ENCODE results near the gene SLC7A6OS.

DNA sequence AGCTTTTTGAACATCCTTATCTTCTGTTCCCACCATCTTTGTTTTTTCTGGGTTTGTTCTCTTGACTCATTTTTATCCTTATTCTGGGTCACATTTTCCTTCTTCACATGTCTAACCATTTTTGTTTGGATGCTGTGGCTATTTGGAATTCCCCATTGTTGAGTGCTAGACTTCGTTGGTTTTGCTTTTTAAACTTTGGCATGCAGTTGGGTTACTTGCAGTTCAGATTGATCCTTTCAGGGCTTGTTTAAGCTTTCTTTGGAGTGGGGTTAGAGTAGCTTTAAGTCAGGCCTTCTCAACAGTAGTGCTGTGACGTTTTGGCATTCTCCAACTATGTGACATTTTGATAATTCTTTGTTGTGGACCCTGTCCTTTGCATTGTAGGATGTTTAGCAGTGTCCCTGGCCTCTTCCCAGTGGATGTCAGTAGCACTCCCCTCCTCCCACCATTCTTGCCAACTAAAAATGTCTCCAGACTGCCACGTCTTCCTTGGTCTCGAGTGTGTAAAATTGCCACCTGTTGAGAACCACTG is 21.2 kb upstream of the SLC7A6OS start:
- TF ChIP-seq, protein P1, sequence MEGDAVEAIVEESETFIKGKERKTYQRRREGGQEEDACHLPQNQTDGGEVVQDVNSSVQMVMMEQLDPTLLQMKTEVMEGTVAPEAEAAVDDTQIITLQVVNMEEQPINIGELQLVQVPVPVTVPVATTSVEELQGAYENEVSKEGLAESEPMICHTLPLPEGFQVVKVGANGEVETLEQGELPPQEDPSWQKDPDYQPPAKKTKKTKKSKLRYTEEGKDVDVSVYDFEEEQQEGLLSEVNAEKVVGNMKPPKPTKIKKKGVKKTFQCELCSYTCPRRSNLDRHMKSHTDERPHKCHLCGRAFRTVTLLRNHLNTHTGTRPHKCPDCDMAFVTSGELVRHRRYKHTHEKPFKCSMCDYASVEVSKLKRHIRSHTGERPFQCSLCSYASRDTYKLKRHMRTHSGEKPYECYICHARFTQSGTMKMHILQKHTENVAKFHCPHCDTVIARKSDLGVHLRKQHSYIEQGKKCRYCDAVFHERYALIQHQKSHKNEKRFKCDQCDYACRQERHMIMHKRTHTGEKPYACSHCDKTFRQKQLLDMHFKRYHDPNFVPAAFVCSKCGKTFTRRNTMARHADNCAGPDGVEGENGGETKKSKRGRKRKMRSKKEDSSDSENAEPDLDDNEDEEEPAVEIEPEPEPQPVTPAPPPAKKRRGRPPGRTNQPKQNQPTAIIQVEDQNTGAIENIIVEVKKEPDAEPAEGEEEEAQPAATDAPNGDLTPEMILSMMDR (IDR thresholded peaks at IDR 0.05), result no peak
- TF ChIP-seq POLR2A (IDR thresholded peaks at IDR 0.05) (no peak), EP300 (IDR thresholded peaks at IDR 0.05) (no peak)

Data from tibial nerve (tissue), 4 donors.